Erythroblast (primary cell): Measurements from ENCODE around the gene LEFTY2.

ENCODE experiments used
- GATA1 ChIP-seq: IDR thresholded peaks from 2 replicates; pipeline ENCODE4 v1.6.1; 2011; ENCODE audit warnings: low read depth, mild to moderate bottlenecking, control low read depth, low read length, moderate library complexity
- POLR2A ChIP-seq: IDR thresholded peaks from 2 replicates; pipeline ENCODE4 v1.6.1; 2011; ENCODE audit warnings: mild to moderate bottlenecking, low read length

- no peak for TF ChIP-seq POLR2A
- no peak for TF ChIP-seq GATA1
Measured at GRCh38 chr1:225962440-225962975, 21.5 kb upstream of the LEFTY2 start.
